ENCODE data around the gene UBL7. TPM values are rescaled to one million over a fixed set of nuclear protein-coding genes. Genes with fewer than 3 reads are reported as not detected.
A peak's percentile ranks its signal among the peaks of the same experiment; 100 is the strongest.

Gene UBL7
- total and polyA plus RNA-seq, 2 of the 8 experiments (the other 6 are each of a cell fraction or from before 2014, with no cell fraction given): 71.5 to 183 TPM

GRCh38 chr15:74434263-74435136 lies 26.5 kb downstream of the UBL7 start:
- no peak overlapping the region for H2BK120ac ChIP-seq (replicated peaks; ENCODE audit: low read depth, low read length)
- H3K27me3 ChIP-seq (replicated peaks in 1 of 4; ENCODE audit: control insufficient read depth in 3 of 4, extremely low read depth in 1 of 4, insufficient read depth in 3 of 4, low read length in 3 of 4): peaks cover 0 to 14% (median 10%) of the 10 kb centered on the region in 4 experiments; a peak in 5 of 7 replicates
- H3K36me3 ChIP-seq (ENCODE audit: control insufficient read depth in 2 of 4, insufficient read depth in 4 of 4, low read length in 3 of 4): no peaks in the 10 kb centered on the region
- peak overlapping the region; percentile 43 for H2AFZ ChIP-seq (ENCODE audit: low read length)
- peaks cover 16% of the 10 kb centered on the region; the same call in 1 of the 2 replicates for H3K23me2 ChIP-seq (ENCODE audit: low read depth, low read length)
- no peak for FAIRE-seq
- H3K9ac ChIP-seq (replicated peaks in 1 of 4; ENCODE audit: extremely low read depth in 1 of 4, low read depth in 3 of 4, low read length in 3 of 4): peak overlapping the region in 2 of 4 experiments; percentile 8 to 23; a peak in 2 of 7 replicates
- H3K9me3 ChIP-seq (ENCODE audit: insufficient read depth in 2 of 2, low read depth in 1 of 2, low read length in 1 of 2): no peaks in the 10 kb centered on the region
- peak overlapping the region; percentile 67; the same call in 1 of the 2 replicates for H2BK20ac ChIP-seq (ENCODE audit: low read length)
- peak overlapping the region; percentile 40 for H3K23ac ChIP-seq (ENCODE audit: insufficient read length)
- peak overlapping the region; percentile 94; the same call in 1 of the 2 replicates for H2BK12ac ChIP-seq (ENCODE audit: low read depth, low read length)
- H2BK5ac ChIP-seq (ENCODE audit: low read depth, low read length): peak overlapping the region; percentile 94; the same call in 1 of the 2 replicates
- H3K4me3 ChIP-seq (ENCODE audit: extremely low read depth in 1 of 4, insufficient read depth in 2 of 4, low read depth in 3 of 4, low read length in 4 of 4): peak overlapping the region; percentile 27 to 89 (median 58); a peak in 7 of 8 replicates
- peak overlapping the region; percentile 94 for H4K91ac ChIP-seq (replicated peaks; ENCODE audit: insufficient read length, low read length)
- 0 out of 2 replicates have a peak overlapping the region, but pooled peaks have one; percentile 71 for H3K18ac ChIP-seq (ENCODE audit: extremely low read depth, low read length)
- H3K79me2 ChIP-seq (ENCODE audit: control insufficient read depth in 1 of 2, insufficient read depth in 2 of 2, low read length in 2 of 2): peaks cover 0 to 22% of the 10 kb centered on the region in 2 experiments; a peak in 2 of 4 replicates
- H3K14ac ChIP-seq (ENCODE audit: insufficient read length): no peak overlapping the region
- ChIA-PET POLR2A (ENCODE audit: partially characterized antibody) (interaction anchor here (0.7 to 1.7 kb wide), 10 partner anchors 8 to 52 kb away, joined by 3 to 9 read pairs (median 4); no protein-coding TSS in a partner anchor), CTCF (ENCODE audit: partially characterized antibody) (interaction anchor here (0.9 to 41.3 kb wide), 9 partner anchors 10 to 178 kb away, joined by 3 to 1311 read pairs (median 6); partner anchors contain the start of gene CYP11A1)
- H4K5ac ChIP-seq (ENCODE audit: insufficient read length, low read depth, low read length): peak overlapping the region; percentile 55
- H3K56ac ChIP-seq (replicated peaks; ENCODE audit: insufficient read length, low read depth, low read length): peak overlapping the region; percentile 46
- peaks cover 8 to 15% of the 10 kb centered on the region in 2 experiments for H4K20me1 ChIP-seq (replicated peaks in 1 of 2; ENCODE audit: control insufficient read depth in 1 of 2, insufficient read depth in 2 of 2, low read length in 2 of 2)
- H2BK15ac ChIP-seq (ENCODE audit: low read length): peak overlapping the region; percentile 83
- WGBS, 2 experiments (ENCODE audit: extremely low coverage in 1 of 2, insufficient coverage in 1 of 2, insufficient read length in 1 of 2, insufficient replicate concordance in 2 of 2, low coverage in 1 of 2, low lambda C conversion rate in 2 of 2, missing lambda C conversion rate in 1 of 2): 61% methylated on average over 16 of the region's 16 CpGs; no CpG with 5 or more reads in 1 of the 2 experiments
- no peak overlapping the region for H3K4ac ChIP-seq (replicated peaks; ENCODE audit: insufficient read length, low read depth, low read length)
- peak overlapping the region; percentile 75 to 94 for H3K4me2 ChIP-seq (ENCODE audit: insufficient read depth in 1 of 2, low read depth in 2 of 2, low read length in 2 of 2)
- DNase-seq (ENCODE audit: low read depth in 1 of 2, low spot score in 2 of 2): no peak
- H2AK5ac ChIP-seq (ENCODE audit: low read depth, low read length): peak overlapping the region; percentile 82; the same call in 1 of the 2 replicates
- no peak overlapping the region; the same call in 1 of the 2 replicates for H3K27ac ChIP-seq (ENCODE audit: low read depth, low read length)
- H4K8ac ChIP-seq (ENCODE audit: extremely low read depth, insufficient read depth, low read length): peak overlapping the region; percentile 84; the same call in 1 of the 2 replicates
- peaks cover 0 to 10% (median 7%) of the 10 kb centered on the region in 4 experiments; a peak in 6 of 7 replicates for H3K4me1 ChIP-seq (replicated peaks in 1 of 4; ENCODE audit: control insufficient read depth in 3 of 4, insufficient read depth in 4 of 4, low read length in 3 of 4)
- H3K79me1 ChIP-seq (ENCODE audit: low read depth, low read length): no peaks in the 10 kb centered on the region; the same call in 1 of the 2 replicates
- TF ChIP-seq MAX (IDR thresholded peaks at IDR 0.05) (no peak), SRF (IDR thresholded peaks at IDR 0.05; ENCODE audit: low read depth, low read length) (no peak), SIX5 (IDR thresholded peaks at IDR 0.05; ENCODE audit: low read depth, low read length) (no peak), USF2 (IDR thresholded peaks at IDR 0.05; ENCODE audit: low read length) (no peak), RXRA (IDR thresholded peaks at IDR 0.05; ENCODE audit: insufficient read depth, low read depth, low read length) (no peak), SP1 (IDR thresholded peaks at IDR 0.05; ENCODE audit: low read depth, low read length) (no peak), RBBP5 (IDR thresholded peaks at IDR 0.05; ENCODE audit: borderline replicate concordance, low read depth, low read length) (no peak), NRF1 (IDR thresholded peaks at IDR 0.05; ENCODE audit: low read depth, low read length) (no peak), BCL11A (IDR thresholded peaks at IDR 0.05; ENCODE audit: low read depth in 2 of 2, low read length in 2 of 2) (no peak)

Data from H1 (cell line).